ENCODE results near the gene ALX4. TPM values are rescaled to one million over a fixed set of nuclear protein-coding genes. Genes with fewer than 3 reads are reported as not detected.

The ALX4 gene
- total RNA-seq, 1 donor from 2014 or later: not detected

- Mint-ChIP-seq H3K4me1 (ENCODE audit: low read depth) (peaks cover 3% of the 10 kb centered on the region), H3K9me3 (ENCODE audit: low read depth) (no peaks in the 10 kb centered on the region), H3K27me3 (peaks cover 67% of the 10 kb centered on the region), H3K4me3 (ENCODE audit: low read depth) (no peak overlapping the region), H3K36me3 (ENCODE audit: insufficient read depth) (no peaks in the 10 kb centered on the region), H3K27ac (no peak overlapping the region)
- TF ChIP-seq CTCF (IDR thresholded peaks at IDR 0.05; ENCODE audit: unreplicated experiment): no peak
- DNase-seq (ENCODE audit: low spot score, unreplicated experiment): no peak
Measured at GRCh38 chr11:44332665-44333064, 22.7 kb upstream of the ALX4 start.

- H3K4me3 Mint-ChIP-seq (ENCODE audit: low read depth): no peak overlapping the region
- H3K27ac Mint-ChIP-seq: no peak overlapping the region
- DNase-seq (ENCODE audit: low spot score, unreplicated experiment): no peak
- peaks cover 65% of the 10 kb centered on the region for H3K27me3 Mint-ChIP-seq
- H3K9me3 Mint-ChIP-seq (ENCODE audit: low read depth): no peaks in the 10 kb centered on the region
- no peaks in the 10 kb centered on the region for H3K36me3 Mint-ChIP-seq (ENCODE audit: insufficient read depth)
- TF ChIP-seq CTCF (IDR thresholded peaks at IDR 0.05; ENCODE audit: unreplicated experiment): no peak
- peaks cover 11% of the 10 kb centered on the region for H3K4me1 Mint-ChIP-seq (ENCODE audit: low read depth)
Measured at GRCh38 chr11:44329472-44330230, 19.7 kb upstream of the ALX4 start.

- no peak for DNase-seq (ENCODE audit: low spot score, unreplicated experiment)
- Mint-ChIP-seq H3K27ac (no peak overlapping the region), H3K4me1 (ENCODE audit: low read depth) (peaks cover 11% of the 10 kb centered on the region), H3K4me3 (ENCODE audit: low read depth) (no peak overlapping the region), H3K9me3 (ENCODE audit: low read depth) (no peaks in the 10 kb centered on the region), H3K27me3 (peaks cover 72% of the 10 kb centered on the region), H3K36me3 (ENCODE audit: insufficient read depth) (no peaks in the 10 kb centered on the region)
- no peak for TF ChIP-seq CTCF (IDR thresholded peaks at IDR 0.05; ENCODE audit: unreplicated experiment)
Measured at GRCh38 chr11:44328138-44328660, 18.3 kb upstream of the ALX4 start.

- Mint-ChIP-seq H3K4me1 (ENCODE audit: low read depth) (peaks cover 11% of the 10 kb centered on the region), H3K27me3 (peaks cover 74% of the 10 kb centered on the region), H3K4me3 (ENCODE audit: low read depth) (no peak overlapping the region), H3K36me3 (ENCODE audit: insufficient read depth) (no peaks in the 10 kb centered on the region), H3K27ac (no peak overlapping the region), H3K9me3 (ENCODE audit: low read depth) (no peaks in the 10 kb centered on the region)
- no peak for TF ChIP-seq CTCF (IDR thresholded peaks at IDR 0.05; ENCODE audit: unreplicated experiment)
- no peak for DNase-seq (ENCODE audit: low spot score, unreplicated experiment)
Measured at GRCh38 chr11:44327730-44328129, 17.8 kb upstream of the ALX4 start.

- H3K27ac Mint-ChIP-seq: no peak overlapping the region
- H3K4me3 Mint-ChIP-seq (ENCODE audit: low read depth): no peak overlapping the region
- TF ChIP-seq CTCF (IDR thresholded peaks at IDR 0.05; ENCODE audit: unreplicated experiment): no peak
Measured at GRCh38 chr11:44326615-44327475, 16.9 kb upstream of the ALX4 start.

More at GRCh38 chr11:44326615-44327475, 16.9 kb upstream of the ALX4 start:
- Mint-ChIP-seq H3K4me1 (ENCODE audit: low read depth) (peaks cover 11% of the 10 kb centered on the region), H3K27me3 (peaks cover 80% of the 10 kb centered on the region), H3K9me3 (ENCODE audit: low read depth) (no peaks in the 10 kb centered on the region), H3K36me3 (ENCODE audit: insufficient read depth) (no peaks in the 10 kb centered on the region)
- DNase-seq (ENCODE audit: low spot score, unreplicated experiment): no peak
